GM12864 (cell line): ENCODE data around the gene EIF5AL1.

ENCODE experiments used
- DNase-seq: peaks from one replicate; pipeline ENCODE4 v3.0.0-alpha.2; 2011; ENCODE audit warnings: low read depth
- H3K4me3 ChIP-seq: 2 replicates; pipeline ENCODE4 v1.5.1; 2011; ENCODE audit warnings: mild to moderate bottlenecking, low read depth, low read length, control low read depth
- TF ChIP-seq, protein P1 (sequence below): IDR thresholded peaks from 2 replicates; pipeline ENCODE4 v1.5.1; 2011; ENCODE audit warnings: low read depth, mild to moderate bottlenecking, moderate library complexity, low read length, control low read depth, inconsistent platforms; ENCODE audit errors: missing control alignments

EIF5AL1 gene

DNA sequence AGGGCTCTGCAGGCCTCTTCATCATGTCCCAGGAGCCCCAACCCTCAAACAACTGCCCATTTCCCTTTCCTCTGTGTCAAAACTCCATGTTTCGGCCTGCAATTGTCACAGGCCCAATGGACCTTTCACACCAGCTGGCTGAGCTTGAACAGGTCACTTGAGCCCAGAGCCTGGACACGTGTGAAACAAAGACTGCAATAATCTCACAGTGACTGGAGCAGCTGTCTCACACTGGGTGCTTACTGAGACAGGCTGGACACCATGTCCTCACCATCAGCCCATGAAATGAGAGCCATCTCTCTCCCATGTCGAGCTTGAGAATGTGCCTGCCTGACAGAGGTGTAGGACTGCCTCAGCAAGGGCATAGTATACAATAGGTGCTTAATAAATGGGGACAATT is 19.5 kb upstream of the EIF5AL1 start:
- H3K4me3 ChIP-seq: no peak overlapping the region
- DNase-seq: no peak
- TF ChIP-seq, protein P1, sequence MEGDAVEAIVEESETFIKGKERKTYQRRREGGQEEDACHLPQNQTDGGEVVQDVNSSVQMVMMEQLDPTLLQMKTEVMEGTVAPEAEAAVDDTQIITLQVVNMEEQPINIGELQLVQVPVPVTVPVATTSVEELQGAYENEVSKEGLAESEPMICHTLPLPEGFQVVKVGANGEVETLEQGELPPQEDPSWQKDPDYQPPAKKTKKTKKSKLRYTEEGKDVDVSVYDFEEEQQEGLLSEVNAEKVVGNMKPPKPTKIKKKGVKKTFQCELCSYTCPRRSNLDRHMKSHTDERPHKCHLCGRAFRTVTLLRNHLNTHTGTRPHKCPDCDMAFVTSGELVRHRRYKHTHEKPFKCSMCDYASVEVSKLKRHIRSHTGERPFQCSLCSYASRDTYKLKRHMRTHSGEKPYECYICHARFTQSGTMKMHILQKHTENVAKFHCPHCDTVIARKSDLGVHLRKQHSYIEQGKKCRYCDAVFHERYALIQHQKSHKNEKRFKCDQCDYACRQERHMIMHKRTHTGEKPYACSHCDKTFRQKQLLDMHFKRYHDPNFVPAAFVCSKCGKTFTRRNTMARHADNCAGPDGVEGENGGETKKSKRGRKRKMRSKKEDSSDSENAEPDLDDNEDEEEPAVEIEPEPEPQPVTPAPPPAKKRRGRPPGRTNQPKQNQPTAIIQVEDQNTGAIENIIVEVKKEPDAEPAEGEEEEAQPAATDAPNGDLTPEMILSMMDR: no peak

DNA sequence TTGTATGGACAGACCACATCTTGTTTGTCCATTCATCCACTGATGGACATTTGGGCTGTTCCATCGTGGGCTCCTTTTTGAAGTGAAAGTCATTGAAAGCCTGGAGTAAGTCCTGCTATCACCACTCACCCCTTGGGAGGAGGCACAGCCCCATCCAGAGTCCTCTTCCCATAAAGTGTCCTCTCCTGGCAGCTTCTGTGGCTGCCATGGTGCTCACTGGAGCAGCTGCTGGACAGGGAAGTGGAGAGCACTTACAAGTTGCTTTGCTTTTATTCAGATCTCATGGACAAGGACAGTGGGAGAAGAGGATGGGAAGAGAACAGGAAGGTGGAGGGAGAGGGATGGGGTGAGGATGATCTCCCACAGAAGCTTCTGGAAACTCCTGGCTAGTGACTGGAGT is 18.5 kb upstream of the EIF5AL1 start:
- no peak overlapping the region for H3K4me3 ChIP-seq
- DNase-seq: no peak
- TF ChIP-seq, protein P1: no peak

DNA sequence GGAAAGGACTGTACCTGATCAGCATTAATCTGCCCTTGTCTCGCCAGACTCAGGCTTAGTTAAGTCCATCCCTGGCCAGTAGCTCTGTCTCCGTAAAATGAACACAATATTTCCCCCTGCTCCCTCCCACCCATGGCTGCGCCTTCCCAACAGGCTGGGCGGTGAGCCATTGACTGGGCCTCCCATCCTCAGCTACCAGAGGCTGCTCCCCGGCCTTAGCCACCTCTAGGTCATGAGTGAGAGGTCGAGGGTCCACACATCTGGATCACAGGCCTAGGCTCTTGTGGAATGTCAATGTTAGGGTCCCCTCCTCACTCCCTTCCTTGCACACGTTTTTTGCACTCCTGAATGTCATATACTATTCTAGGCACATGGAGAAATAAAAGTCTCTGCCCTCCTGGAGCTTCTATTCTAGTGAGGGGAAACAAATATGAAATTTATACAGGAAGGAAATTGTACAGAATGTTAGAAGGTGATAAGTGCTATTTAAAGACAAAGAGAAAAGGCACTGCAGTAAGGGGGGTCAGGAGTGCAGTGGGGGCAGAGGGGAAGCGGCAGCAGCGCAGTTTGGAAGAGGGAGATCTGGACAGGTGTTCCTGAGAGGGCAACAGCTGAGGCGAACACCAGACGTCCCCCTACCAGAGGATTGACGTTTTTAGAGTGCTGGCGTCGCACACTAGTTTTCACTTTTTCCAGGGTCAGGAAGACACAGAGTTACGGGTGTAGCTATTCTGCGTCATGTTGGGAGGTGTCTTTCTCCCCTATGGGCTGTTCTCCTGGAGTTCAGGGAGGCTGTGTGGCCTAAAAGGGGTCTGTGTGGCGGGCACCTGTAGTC is 17.2 kb upstream of the EIF5AL1 start:
- TF ChIP-seq, protein P1: no peak
- H3K4me3 ChIP-seq: no peak overlapping the region
- DNase-seq: no peak

DNA sequence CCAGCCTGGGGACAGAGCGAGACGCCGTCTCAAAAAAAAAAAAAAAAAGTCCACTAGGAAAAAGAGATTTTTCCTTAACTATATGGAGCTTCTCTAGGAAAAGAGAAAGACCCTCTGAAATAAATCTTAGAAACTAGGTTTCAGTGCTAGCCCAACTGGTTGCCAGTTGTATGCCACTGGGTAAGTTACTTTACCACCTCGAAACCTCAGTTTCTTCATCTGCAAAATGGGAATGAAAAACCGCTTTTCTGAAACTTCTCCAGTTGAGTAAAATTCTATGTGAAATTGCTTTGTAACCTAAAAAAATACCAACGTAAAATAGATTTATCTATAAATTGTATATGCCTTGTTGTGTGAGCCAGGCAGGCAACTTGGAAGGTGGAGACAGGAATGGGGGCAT is 16.5 kb upstream of the EIF5AL1 start:
- TF ChIP-seq, protein P1: no peak
- H3K4me3 ChIP-seq: no peak overlapping the region
- DNase-seq: no peak

DNA sequence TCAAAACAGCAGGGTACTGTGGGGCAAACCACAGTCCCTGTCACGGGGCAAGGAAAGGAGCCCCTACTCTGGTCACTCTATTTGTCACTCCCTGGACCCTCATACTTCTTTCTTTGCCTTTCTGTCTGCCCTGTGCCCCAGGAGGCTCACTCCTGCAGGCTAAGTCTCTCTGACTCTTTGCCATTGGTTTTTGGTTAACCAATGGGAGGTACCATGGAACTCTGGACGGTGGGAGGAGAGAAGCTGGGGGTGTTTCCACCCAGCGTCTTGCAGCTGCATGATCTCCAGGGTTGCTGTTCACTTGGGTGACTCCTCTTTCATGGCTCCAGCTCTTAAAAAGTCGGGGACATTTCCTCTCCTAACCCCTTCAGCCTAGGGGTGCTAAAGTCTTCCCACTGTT is 15.4 kb upstream of the EIF5AL1 start:
- DNase-seq: no peak
- TF ChIP-seq, protein P1: no peak
- no peak overlapping the region for H3K4me3 ChIP-seq

DNA sequence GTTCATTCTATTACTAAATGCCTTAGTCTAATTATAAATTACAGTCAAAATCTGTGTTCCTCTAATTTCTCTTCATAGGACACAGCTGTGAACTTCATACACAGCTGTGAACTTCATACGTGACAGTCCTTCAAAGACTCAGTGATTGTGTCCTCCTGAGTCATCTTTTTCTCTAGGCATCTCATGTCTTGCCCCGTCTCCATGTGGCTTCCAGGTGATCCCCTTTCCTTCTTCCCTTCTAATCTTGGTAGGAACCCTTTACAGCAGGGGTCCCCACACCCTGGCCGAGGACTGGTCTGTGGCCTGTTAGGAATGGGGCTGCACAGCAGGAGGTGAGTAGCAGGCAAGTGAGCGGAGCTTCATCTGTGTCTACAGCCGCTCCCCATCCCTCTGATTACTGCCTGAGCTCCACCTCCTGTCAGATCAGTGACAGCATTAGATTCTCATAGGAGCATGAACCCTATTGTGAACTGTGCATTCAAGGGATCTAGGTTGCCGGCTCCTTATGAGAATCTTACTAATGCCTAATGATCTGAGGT is 14.0 kb upstream of the EIF5AL1 start:
- no peak for DNase-seq
- no peak overlapping the region for H3K4me3 ChIP-seq
- TF ChIP-seq, protein P1: no peak
